H9 (cell line): Measurements from ENCODE around the gene SEC11A. TPM values are rescaled to one million over a fixed set of nuclear protein-coding genes. Genes with fewer than 3 reads are reported as not detected.

Experiments
- DNase-seq: peaks from one replicate; pipeline ENCODE4 v3.0.0-alpha.2; 2017
- H2AFZ ChIP-seq: one replicate; pipeline ENCODE4 v1.6.1; 2013; ENCODE audit warnings: mild to moderate bottlenecking, low read length, control low read depth, moderate library complexity
- H2AK5ac ChIP-seq: 2 replicates; pipeline ENCODE4 v1.6.1; 2013; ENCODE audit warnings: low read length, control low read depth, mixed read lengths; ENCODE audit not compliant: insufficient read length
- H2BK120ac ChIP-seq: one replicate; pipeline ENCODE4 v1.6.1; 2013; ENCODE audit warnings: low read depth, mild to moderate bottlenecking, low read length, control low read depth, inconsistent platforms; ENCODE audit not compliant: poor library complexity, severe bottlenecking
- H2BK12ac ChIP-seq: 2 replicates; pipeline ENCODE4 v1.6.1; 2013; ENCODE audit warnings: low read length, control low read depth, mixed read lengths, low read depth; ENCODE audit not compliant: insufficient read length
- H2BK15ac ChIP-seq: 2 replicates; pipeline ENCODE4 v1.6.1; 2013; ENCODE audit warnings: low read depth, low read length, control low read depth
- H2BK20ac ChIP-seq: one replicate; pipeline ENCODE4 v1.6.1; 2013; ENCODE audit warnings: low read depth, mild to moderate bottlenecking, low read length, control low read depth, inconsistent platforms; ENCODE audit not compliant: poor library complexity, severe bottlenecking
- H2BK5ac ChIP-seq: 2 replicates; pipeline ENCODE4 v1.6.1; 2013; ENCODE audit warnings: low read length, control low read depth, mixed read lengths; ENCODE audit not compliant: insufficient read length
- H3K14ac ChIP-seq: 2 replicates; pipeline ENCODE4 v1.6.1; 2013; ENCODE audit warnings: low read length, control low read depth; ENCODE audit not compliant: insufficient read depth
- H3K18ac ChIP-seq: 2 replicates; pipeline ENCODE4 v1.6.1; 2013; ENCODE audit warnings: low read depth, mild to moderate bottlenecking, mixed read lengths, low read length, control low read depth; ENCODE audit not compliant: insufficient read length
- H3K23ac ChIP-seq: 2 replicates; pipeline ENCODE4 v1.6.1; 2013; ENCODE audit warnings: low read length, control low read depth, mixed read lengths, low read depth; ENCODE audit not compliant: insufficient read length
- H3K23me2 ChIP-seq: 2 replicates; pipeline ENCODE4 v1.6.1; 2013; ENCODE audit warnings: low read depth, mild to moderate bottlenecking, mixed read lengths, low read length, control low read depth; ENCODE audit not compliant: insufficient read length, poor library complexity, severe bottlenecking
- H3K27ac ChIP-seq: 2 replicates; pipeline ENCODE4 v1.5.1; 2013; ENCODE audit warnings: low read length, control low read depth, mixed read lengths, low read depth; ENCODE audit not compliant: insufficient read length
- H3K27me3 ChIP-seq: 2 replicates; pipeline ENCODE4 v1.6.1; 2013; ENCODE audit warnings: low read length, control low read depth, inconsistent platforms; ENCODE audit not compliant: insufficient read depth
- H3K4ac ChIP-seq: 2 replicates; pipeline ENCODE4 v1.6.1; 2013; ENCODE audit warnings: low read depth, mild to moderate bottlenecking, control low read depth, inconsistent platforms, low read length, moderate library complexity
- H3K4me1 ChIP-seq: 2 replicates; pipeline ENCODE4 v1.6.1; 2013; ENCODE audit warnings: low read length, control low read depth, inconsistent platforms; ENCODE audit not compliant: insufficient read depth
- H3K4me2 ChIP-seq: 2 replicates; pipeline ENCODE4 v1.6.1; 2013; ENCODE audit warnings: low read length, control low read depth, mixed read lengths; ENCODE audit not compliant: insufficient read length, insufficient read depth
- H3K56ac ChIP-seq: 2 replicates; pipeline ENCODE4 v1.6.1; 2013; ENCODE audit warnings: low read depth, mild to moderate bottlenecking, mixed read lengths, low read length, control low read depth; ENCODE audit not compliant: insufficient read length
- H3K79me1 ChIP-seq: 2 replicates; pipeline ENCODE4 v1.6.1; 2013; ENCODE audit warnings: low read depth, mild to moderate bottlenecking, moderate library complexity, low read length, control low read depth, inconsistent platforms; ENCODE audit not compliant: insufficient read depth, poor library complexity, severe bottlenecking
- H3K79me2 ChIP-seq: 2 replicates; pipeline ENCODE4 v1.6.1; 2013; ENCODE audit warnings: low read length, control low read depth, inconsistent platforms; ENCODE audit not compliant: insufficient read depth
- H3K9ac ChIP-seq: 2 replicates; pipeline ENCODE4 v1.6.1; 2013; ENCODE audit warnings: low read length, control low read depth, mixed read lengths; ENCODE audit not compliant: insufficient read length; ENCODE audit errors: extremely low read depth
- H3K9me3 ChIP-seq: one replicate; pipeline ENCODE4 v1.6.1; 2013; ENCODE audit warnings: low read depth, low read length, inconsistent platforms; ENCODE audit not compliant: control insufficient read depth
- H3T11ph ChIP-seq: one replicate; pipeline ENCODE4 v1.6.1; 2013; ENCODE audit warnings: mild to moderate bottlenecking, low read length, control low read depth, inconsistent platforms
- H4K20me1 ChIP-seq: one replicate; pipeline ENCODE4 v1.6.1; 2013; ENCODE audit not compliant: control insufficient read depth, insufficient read length, insufficient read depth
- H4K5ac ChIP-seq: 2 replicates; pipeline ENCODE4 v1.6.1; 2013; ENCODE audit warnings: low read depth, mild to moderate bottlenecking, mixed read lengths, low read length, control low read depth; ENCODE audit not compliant: insufficient read length
- H4K8ac ChIP-seq: replicated peaks from 2 replicates; pipeline ENCODE4 v1.6.1; 2013; ENCODE audit warnings: low read length, control low read depth, mixed read lengths, low read depth; ENCODE audit not compliant: insufficient read length
- H4K91ac ChIP-seq: 2 replicates; pipeline ENCODE4 v1.6.1; 2013; ENCODE audit warnings: low read depth, mild to moderate bottlenecking, moderate library complexity, mixed read lengths, low read length, control low read depth; ENCODE audit not compliant: insufficient read length
- H3K27ac Mint-ChIP-seq, 3 experiments: 2 replicates in 2 of 3; 3 replicates in 1 of 3; pipeline ENCODE4 v1.8.0; 2020 to 2021; ENCODE audit warnings: mixed read lengths in 3 of 3, mild to moderate bottlenecking in 1 of 3, moderate library complexity in 1 of 3
- H3K27me3 Mint-ChIP-seq: 2 replicates; pipeline ENCODE4 v1.8.0; 2021; ENCODE audit warnings: low read depth, mild to moderate bottlenecking, moderate library complexity, mixed read lengths
- H3K36me3 Mint-ChIP-seq, 3 experiments: 2 replicates in 2 of 3; 3 replicates in 1 of 3; pipeline ENCODE4 v1.8.0; 2020 to 2021; ENCODE audit warnings: low read depth in 3 of 3, mixed read lengths in 3 of 3; ENCODE audit not compliant: insufficient read depth in 1 of 3
- H3K4me1 Mint-ChIP-seq, 2 experiments: 2 replicates each; pipeline ENCODE4 v1.8.0; 2020; ENCODE audit warnings: mixed read lengths in 2 of 2
- H3K4me3 Mint-ChIP-seq, 2 experiments: 2 replicates in 1 of 2; 3 replicates in 1 of 2; pipeline ENCODE4 v1.8.0; 2020 to 2021; ENCODE audit warnings: mild to moderate bottlenecking in 2 of 2, mixed read lengths in 2 of 2, moderate library complexity in 1 of 2
- H3K9me3 Mint-ChIP-seq, 2 experiments: 2 replicates in 1 of 2; 3 replicates in 1 of 2; pipeline ENCODE4 v1.8.0; 2020; ENCODE audit warnings: mild to moderate bottlenecking in 2 of 2, mixed read lengths in 2 of 2, moderate library complexity in 1 of 2
- CTCF ChIP-seq: fragments of 200-600 bp; sonication (generic); conservative IDR thresholded peaks from 3 replicates; pipeline ENCODE4 v1.8.0; 2021; ENCODE audit warnings: antibody characterized with exemption, mild to moderate bottlenecking
- WGBS: extraction: QIAGEN DNeasy Blood & Tissue Kit; methylation state at CpG from one replicate; pipeline ENCODE4 v1.1.7; 2013; ENCODE audit warnings: missing lambda C conversion rate, low lambda C conversion rate, mixed read lengths; ENCODE audit not compliant: insufficient read length; ENCODE audit errors: extremely low coverage; 5-methylcytosine and 5-hydroxymethylcytosine counted together
- total RNA-seq: library from RNA; stranded (reverse); gene quantifications from 2 replicates; pipeline ENCODE4 v1.2.1, GENCODE V29; 2021

SEC11A gene
- total RNA-seq, 1 experiment from 2014 or later = 250 TPM

- no peak overlapping the region for H3K27ac ChIP-seq
These were observed 25.6 kb downstream of the SEC11A start for GRCh38 chr15:84690342-84690741.

More at GRCh38 chr15:84690342-84690741, 25.6 kb downstream of the SEC11A start:
- H3T11ph ChIP-seq = no peak overlapping the region
- Mint-ChIP-seq H3K4me3 (no peak overlapping the region), H3K9me3 (no peaks in the 10 kb centered on the region), H3K27me3 (no peaks in the 10 kb centered on the region), H3K4me1 (no peaks in the 10 kb centered on the region), H3K36me3 (peaks cover 30 to 58% (median 49%) of the 10 kb centered on the region in 3 experiments), H3K27ac (no peak overlapping the region; a peak in 1 of 7 replicates)
- no peak overlapping the region for H2BK120ac ChIP-seq
- H2BK20ac ChIP-seq = no peak overlapping the region
- no peaks in the 10 kb centered on the region for H3K27me3 ChIP-seq
- no peak overlapping the region for H3K23ac ChIP-seq
- no peaks in the 10 kb centered on the region for H3K9me3 ChIP-seq
- no peak overlapping the region for H3K4ac ChIP-seq
- no peak overlapping the region for H2AFZ ChIP-seq
- no peak for DNase-seq
- H3K56ac ChIP-seq = no peak overlapping the region
- H3K79me1 ChIP-seq = no peaks in the 10 kb centered on the region
- no peak overlapping the region for H3K4me2 ChIP-seq
- H3K23me2 ChIP-seq = no peaks in the 10 kb centered on the region
- no peak overlapping the region for H3K18ac ChIP-seq
- no peak overlapping the region for H4K91ac ChIP-seq
- H2AK5ac ChIP-seq = no peak overlapping the region
- no peak overlapping the region for H2BK15ac ChIP-seq
- H4K5ac ChIP-seq = no peak overlapping the region
- H3K4me1 ChIP-seq = no peaks in the 10 kb centered on the region
- WGBS = no CpG with 5 or more reads among the region's 8 CpGs
- H2BK5ac ChIP-seq = no peak overlapping the region
- no peaks in the 10 kb centered on the region; the same call in 1 of the 2 replicates for H3K79me2 ChIP-seq
- H3K9ac ChIP-seq = no peak overlapping the region
- TF ChIP-seq CTCF = no peak
- H2BK12ac ChIP-seq = no peak overlapping the region
- H4K20me1 ChIP-seq = no peaks in the 10 kb centered on the region
- no peak overlapping the region for H4K8ac ChIP-seq
- H3K14ac ChIP-seq = no peak overlapping the region
